Bronchial epithelial cell (primary cell): ENCODE results near the gene LDLRAP1. TPM values are rescaled to one million over a fixed set of nuclear protein-coding genes. Genes with fewer than 3 reads are reported as not detected.
A peak's percentile ranks its signal among the peaks of the same experiment; 100 is the strongest.

ENCODE experiments used
- DNase-seq: peaks from one replicate; pipeline ENCODE4 v3.0.0-alpha.2; 2010; ENCODE audit warnings: low read depth
- FAIRE-seq: peaks from 2 replicates; lab custom pipeline; 2011; peaks lifted over from hg19 to GRCh38; lab: Jason Lieb, UNC
- H3K27me3 ChIP-seq: 2 replicates; pipeline ENCODE4 v1.5.1; 2011; ENCODE audit warnings: low read length; ENCODE audit not compliant: control insufficient read depth, insufficient read depth
- H3K36me3 ChIP-seq: 2 replicates; pipeline ENCODE4 v1.5.1; 2011; ENCODE audit warnings: low read length; ENCODE audit not compliant: control insufficient read depth, insufficient read depth
- H3K4me3 ChIP-seq: 2 replicates; pipeline ENCODE4 v1.5.1; 2011; ENCODE audit warnings: mild to moderate bottlenecking, low read depth, low read length, control low read depth
- CTCF ChIP-seq: IDR thresholded peaks from 2 replicates; pipeline ENCODE4 v1.5.1; 2011; ENCODE audit warnings: mild to moderate bottlenecking, moderate library complexity, low read length, control low read depth, inconsistent platforms; ENCODE audit not compliant: insufficient read depth, severe bottlenecking
- total RNA-seq: library from RNA; depleted of rRNA; stranded (reverse); fragments of >200 nt; gene quantifications from 2 replicates; pipeline ENCODE4 v1.2.1, GENCODE V29; 2014

Gene LDLRAP1
- total RNA-seq, 1 donor from 2014 or later: 17.1 TPM

DNA sequence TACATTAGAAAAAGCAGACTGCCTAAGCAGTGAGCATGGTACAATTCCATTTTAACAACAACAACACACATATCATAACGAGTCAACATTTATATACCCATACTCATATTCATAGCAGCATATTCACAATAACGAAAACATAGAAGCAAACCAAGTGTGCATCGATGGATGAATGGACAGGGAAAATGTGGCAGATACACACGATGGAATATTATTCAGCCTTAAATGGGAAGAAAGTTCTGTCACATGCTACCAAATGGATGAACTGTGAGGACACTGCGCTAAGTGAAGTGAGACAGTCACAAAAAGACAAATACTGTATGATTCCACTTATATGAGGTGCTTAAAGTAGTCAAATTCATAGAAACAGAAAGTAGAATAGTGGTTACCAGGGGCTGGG, 63.7 kb downstream of the LDLRAP1 start:
- Histone ChIP-seq H3K4me3 (no peak overlapping the region), H3K36me3 (no peaks in the 10 kb centered on the region), H3K27me3 (peaks cover 3% of the 10 kb centered on the region)
- no peak for DNase-seq
- TF ChIP-seq CTCF: no peak
- no peak for FAIRE-seq

- H3K4me3 ChIP-seq: no peak overlapping the region
- peak; percentile 64 for TF ChIP-seq CTCF
- no peaks in the 10 kb centered on the region for H3K36me3 ChIP-seq
- FAIRE-seq (no peak), DNase-seq (peak; percentile 59)
- H3K27me3 ChIP-seq: peaks cover 5% of the 10 kb centered on the region
Measured at GRCh38 chr1:25608488-25609178, 65.2 kb downstream of the LDLRAP1 start.

- H3K4me3 ChIP-seq: no peak overlapping the region
Measured at GRCh38 chr1:25609921-25610320, 66.5 kb downstream of the LDLRAP1 start.

DNA sequence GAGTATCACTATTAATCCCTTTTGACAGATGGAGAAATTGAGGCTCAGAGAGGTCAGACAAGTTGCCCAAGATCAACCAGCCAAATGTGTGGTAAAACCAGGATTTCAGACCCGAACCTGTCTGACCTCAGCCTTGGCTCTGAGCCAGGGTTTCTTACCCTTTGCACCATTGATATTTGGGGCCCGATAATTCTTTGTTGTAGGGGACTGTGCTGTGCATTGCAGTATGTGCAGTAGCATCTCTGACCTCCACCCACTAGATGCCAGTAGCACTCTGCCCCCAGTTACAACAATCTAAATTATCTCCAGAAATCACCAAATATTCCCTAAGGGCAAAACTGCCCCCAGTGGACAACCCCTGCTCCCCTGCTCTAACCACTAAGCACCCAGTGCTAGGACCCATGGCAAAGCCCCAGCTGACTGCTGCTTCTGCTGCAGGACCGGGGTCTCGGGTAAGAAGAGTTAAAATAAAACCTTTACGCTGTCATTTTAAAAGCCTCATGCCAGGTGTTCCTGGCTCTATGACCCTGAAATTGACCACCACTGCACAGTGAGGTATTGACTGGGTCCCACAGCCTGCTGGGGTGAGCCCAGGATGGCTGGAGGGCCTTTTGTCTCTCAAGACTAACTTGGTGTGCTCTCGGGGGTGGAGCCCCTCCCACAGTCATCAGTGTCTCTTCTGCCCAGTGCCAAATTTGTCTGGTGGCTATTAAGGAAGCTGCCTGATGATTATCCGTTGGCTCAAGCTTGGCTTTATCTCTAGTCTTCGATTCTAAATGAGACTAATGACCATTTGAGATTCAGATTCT, 67.6 kb downstream of the LDLRAP1 start:
- FAIRE-seq: no peak
- H3K27me3 ChIP-seq: peaks cover 7% of the 10 kb centered on the region

More at GRCh38 chr1:25609921-25610320, 66.5 kb downstream of the LDLRAP1 start:
- Histone ChIP-seq H3K36me3 (no peaks in the 10 kb centered on the region), H3K27me3 (peaks cover 7% of the 10 kb centered on the region)
- FAIRE-seq: no peak
- DNase-seq: no peak
- TF ChIP-seq CTCF: no peak

GRCh38 chr1:25611843-25612242, 68.4 kb downstream of the LDLRAP1 start:
- H3K4me3 ChIP-seq: no peak overlapping the region
- no peaks in the 10 kb centered on the region for H3K36me3 ChIP-seq
- no peak for FAIRE-seq
- no peak for DNase-seq
- peaks cover 7% of the 10 kb centered on the region for H3K27me3 ChIP-seq
- TF ChIP-seq CTCF: no peak

More for the DNA sequence above, 67.6 kb downstream of the LDLRAP1 start:
- DNase-seq: no peak
- no peaks in the 10 kb centered on the region for H3K36me3 ChIP-seq
- H3K4me3 ChIP-seq: no peak overlapping the region
- TF ChIP-seq CTCF: peak; percentile 29
